Suppressor macrophage (primary cell): Measurements from ENCODE around the gene MYL1.

ENCODE experiments used
- DNase-seq, 4 experiments: peaks; one replicate each; pipeline ENCODE4 v3.0.0-alpha.2; 2020 to 2022
- total RNA-seq, 17 experiments: gene quantifications; one replicate each; lab custom pipeline; 2026; ENCODE audit warnings: mixed read lengths in 6 of 17, inconsistent platforms in 3 of 17; lab: John Stamatoyannopoulos, UW

The MYL1 gene
- total RNA-seq: 0 to 1.1 (median 0) reads per million in 17 experiments

- DNase-seq: no peak
These were observed at the start of gene MYL1 for GRCh38 chr2:210315015-210315788. Gene MYL1, minus strand, starts transcription at chr2:210315174. Its CDS starts 132 bp downstream, at chr2:210315042.

- DNase-seq: no peak
These were observed 48.9 kb upstream of the MYL1 start for GRCh38 chr2:210363876-210364275.

DNA sequence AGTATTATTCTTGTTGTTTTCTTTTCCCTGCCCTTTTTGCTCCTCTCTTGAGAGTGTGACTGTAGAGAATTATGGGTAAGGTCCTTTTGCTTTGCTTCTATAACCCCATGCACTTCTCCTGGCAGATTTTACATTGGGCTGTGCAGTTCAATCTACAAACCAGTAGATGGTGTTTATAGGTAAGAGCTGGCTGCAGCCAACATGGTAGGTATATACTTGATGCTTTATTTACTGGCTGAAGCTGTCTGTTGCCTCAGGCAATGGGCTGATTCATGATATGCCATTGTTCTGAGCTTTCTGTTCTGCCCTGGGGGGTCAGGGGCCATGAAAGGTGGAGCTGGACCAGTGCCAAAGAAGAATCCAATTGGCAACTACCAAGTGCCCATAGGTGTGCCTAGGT is 48.3 kb upstream of the MYL1 start:
- DNase-seq: no peak

- DNase-seq: no peak
These were observed 45.4 kb upstream of the MYL1 start for GRCh38 chr2:210360412-210360811.

GRCh38 chr2:210356944-210357343 is 42.0 kb upstream of the MYL1 start:
- DNase-seq: no peak

DNA sequence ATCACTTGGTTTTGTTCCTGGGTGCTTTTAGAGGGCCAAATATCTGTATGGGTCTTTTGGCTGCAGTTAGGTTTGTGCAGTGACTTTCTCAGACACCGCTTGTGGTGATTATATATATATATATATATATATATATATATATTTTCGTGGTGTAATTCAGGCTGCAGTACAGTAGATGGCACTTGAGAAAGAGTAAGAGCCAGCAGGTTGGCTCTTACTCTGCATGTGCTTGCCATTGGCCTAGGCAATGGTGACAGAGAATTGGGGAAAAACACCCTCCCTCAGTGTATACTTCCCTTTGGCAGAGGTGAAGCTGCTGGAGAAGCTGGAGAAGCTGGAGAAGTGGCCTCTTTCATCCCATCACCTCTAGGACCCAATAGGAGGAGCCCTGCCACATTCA is 22.2 kb upstream of the MYL1 start:
- no peak for DNase-seq

DNA sequence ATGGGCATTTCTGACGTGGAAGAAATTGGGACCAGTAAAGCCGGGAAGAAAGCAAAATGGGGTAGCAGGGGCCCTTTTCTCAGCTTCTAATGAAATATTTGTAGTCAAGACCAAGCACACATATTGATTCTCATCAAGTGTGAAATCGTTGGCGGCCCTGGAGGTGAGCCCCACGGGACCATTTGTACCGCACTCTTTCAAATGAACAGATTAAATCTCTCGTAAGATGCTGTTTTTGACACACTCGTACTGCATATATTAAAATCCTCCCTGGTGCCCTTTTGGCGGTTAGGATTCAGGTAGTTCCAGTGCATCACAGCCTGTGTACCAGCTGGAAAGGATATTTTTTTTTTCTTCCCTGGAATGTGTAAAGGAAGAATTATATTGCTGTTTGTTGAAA is 9.9 kb upstream of the MYL1 start:
- no peak for DNase-seq

DNA sequence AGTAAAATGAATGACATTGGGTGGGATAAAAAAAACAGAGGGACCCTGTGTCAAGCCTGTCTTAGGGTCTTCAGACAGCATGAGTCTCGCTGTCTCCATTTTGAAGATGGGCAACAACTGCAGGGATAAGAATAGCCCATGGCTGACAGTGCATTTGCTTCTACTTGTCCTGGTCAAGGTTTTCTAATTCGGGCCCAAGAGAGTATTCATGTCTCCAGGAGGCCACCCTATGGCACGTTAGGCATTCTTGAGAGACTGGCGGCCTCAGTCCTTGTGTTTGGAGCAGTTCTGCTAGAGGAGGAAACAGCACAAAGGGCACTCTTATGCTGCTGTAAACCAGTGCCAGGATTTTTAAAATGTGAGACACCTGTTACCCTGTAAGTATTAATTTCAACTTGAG is 9.5 kb upstream of the MYL1 start:
- no peak for DNase-seq

- no peak for DNase-seq
These were observed 8.0 kb upstream of the MYL1 start for GRCh38 chr2:210323003-210323402.

GRCh38 chr2:210318891-210319290 is 3.9 kb upstream of the MYL1 start:
- no peak for DNase-seq

- DNase-seq: no peak
These were observed 3.5 kb upstream of the MYL1 start for GRCh38 chr2:210318486-210318885.

GRCh38 chr2:210310550-210310949 is 4.4 kb downstream of the MYL1 start:
- no peak for DNase-seq

GRCh38 chr2:210309548-210310233 is 5.3 kb downstream of the MYL1 start:
- DNase-seq: no peak

- no peak for DNase-seq
These were observed 11.5 kb downstream of the MYL1 start for GRCh38 chr2:210303498-210303897.

DNA sequence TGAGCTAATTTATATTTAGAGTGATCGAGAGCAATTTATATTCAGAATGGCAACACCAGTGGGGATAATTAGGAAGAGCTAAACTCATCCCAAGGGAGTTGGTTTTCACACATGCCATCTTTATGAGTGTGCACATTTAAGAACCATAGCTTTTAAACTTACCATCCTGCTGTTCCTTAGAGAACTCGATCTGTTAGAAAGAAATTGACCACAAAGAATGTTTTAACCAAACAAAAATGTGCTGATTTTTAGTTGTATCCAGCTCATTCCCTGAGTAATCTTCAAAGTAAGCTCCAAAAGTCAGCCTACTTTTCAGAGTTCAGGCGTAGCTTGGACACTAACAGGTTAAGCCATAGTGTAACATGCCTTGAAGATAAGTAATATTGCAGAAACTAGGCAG is 12.6 kb downstream of the MYL1 start:
- DNase-seq: no peak

DNA sequence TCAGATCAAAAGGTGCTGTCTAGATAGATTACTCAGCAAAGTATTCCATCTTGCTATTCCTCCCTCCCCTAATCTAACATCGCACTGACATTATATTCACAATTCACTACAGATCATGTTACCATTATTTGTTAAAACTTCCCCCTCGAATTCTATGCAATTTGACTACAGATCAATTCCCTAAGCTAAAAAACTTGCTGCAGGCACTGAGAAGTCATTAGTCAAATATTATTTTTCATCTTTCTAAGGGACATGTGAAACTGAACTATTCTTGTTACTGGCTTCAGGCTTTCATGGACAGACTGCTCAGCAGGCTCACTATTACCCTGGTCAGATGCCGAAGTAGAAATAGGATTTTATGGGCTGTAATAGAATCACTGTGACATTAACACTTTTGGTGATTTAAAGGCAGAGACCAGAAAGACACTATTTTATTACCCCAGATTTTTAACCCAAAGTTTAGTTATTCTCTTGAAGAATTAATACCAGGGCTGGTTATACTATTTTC is 15.1 kb downstream of the MYL1 start:
- no peak for DNase-seq

GRCh38 chr2:210288408-210288807 is 26.6 kb downstream of the MYL1 start:
- no peak for DNase-seq

DNA sequence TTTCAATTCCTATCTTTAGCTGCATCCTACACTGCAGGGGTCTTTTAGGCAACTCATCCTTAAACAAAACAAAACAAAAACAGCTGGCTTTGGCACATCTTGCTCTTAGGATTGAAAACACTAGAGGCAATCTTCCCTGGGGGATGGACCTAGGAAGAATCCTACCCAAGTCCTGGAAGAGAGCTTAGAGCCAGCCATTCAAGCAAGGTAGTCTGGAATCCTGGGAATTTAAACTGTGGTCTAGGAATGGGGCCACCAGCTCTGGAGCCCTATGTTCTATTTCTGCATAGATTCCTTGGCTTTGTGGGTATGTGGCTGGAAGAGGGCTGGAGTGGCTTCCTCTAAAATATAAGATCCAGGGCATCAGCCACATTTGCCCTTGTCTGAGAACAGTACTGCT is 27.7 kb downstream of the MYL1 start:
- DNase-seq: no peak

DNA sequence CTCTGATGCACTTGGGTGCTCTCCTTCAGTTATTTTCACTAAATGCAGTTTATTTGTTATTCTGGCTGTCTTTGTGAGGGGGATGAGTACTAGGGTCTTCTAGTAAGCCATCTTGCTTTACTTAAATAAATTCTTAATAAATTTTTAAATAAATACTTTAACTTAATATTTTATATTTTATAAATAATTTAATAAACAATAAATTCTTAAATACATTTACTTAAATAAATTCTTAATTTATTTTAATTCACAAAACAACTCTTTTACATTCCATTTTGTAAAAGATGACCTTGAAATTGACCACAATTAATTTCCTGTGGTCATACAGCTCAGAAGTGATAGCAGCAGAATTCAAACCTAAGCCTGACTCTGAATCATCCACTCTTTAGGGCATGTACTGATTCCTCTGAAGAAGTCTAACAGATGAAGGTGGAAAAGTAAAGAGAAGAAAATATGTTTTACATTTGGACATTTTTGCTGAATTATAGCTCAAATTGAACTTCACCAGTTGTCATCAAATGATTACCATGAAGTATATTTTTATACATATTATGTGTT is 28.8 kb downstream of the MYL1 start:
- no peak for DNase-seq

- DNase-seq: no peak
These were observed 37.8 kb downstream of the MYL1 start for GRCh38 chr2:210277133-210277532.

- no peak for DNase-seq
These were observed 43.7 kb downstream of the MYL1 start for GRCh38 chr2:210271300-210271699.

DNA sequence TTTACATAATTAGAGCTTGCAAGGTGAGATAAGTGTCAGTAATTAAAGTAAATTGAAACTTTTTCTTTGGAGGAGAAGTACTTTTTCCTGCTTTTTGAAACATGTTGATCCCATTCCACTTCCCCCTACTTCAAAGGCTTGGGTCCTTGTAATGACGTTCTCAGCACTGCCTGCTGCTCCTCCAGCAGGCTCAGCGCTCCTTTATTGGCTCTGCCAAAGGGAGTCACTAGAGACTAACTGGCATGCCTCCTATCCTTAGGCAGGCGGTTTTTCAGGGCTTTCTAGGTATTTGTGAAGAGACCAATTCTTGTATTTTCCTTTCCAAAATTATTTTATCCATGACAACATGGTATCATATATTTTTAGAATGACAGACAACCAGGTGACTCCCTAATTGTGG is 45.8 kb downstream of the MYL1 start:
- no peak for DNase-seq

DNA sequence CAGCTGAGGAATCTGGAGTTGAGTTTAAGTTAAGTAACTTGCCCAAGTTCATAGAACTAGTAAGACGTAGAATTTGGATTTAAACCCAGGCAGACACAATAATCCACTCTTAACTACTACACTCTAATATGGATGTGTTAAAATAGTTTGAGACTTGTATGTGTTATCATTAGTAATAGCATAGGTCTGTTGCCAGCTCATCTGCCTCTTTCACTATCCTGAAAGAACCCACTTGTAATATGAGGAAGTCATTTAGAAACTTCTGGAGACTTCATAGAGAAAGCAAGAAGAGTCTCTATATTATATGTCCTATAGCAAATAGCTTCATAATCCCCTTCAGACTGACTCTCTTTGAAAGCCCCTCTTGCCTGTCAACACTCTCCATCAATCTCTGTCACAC is 46.7 kb downstream of the MYL1 start:
- no peak for DNase-seq

GRCh38 chr2:210267698-210268097 is 47.3 kb downstream of the MYL1 start:
- no peak for DNase-seq
